Effector memory CD4-positive, alpha-beta T cell (primary cell): ENCODE measurements around the gene GREB1.

ENCODE experiments used
- DNase-seq, 3 donors: peaks; one replicate each; pipeline ENCODE4 v3.0.0-alpha.2; 2020
- H3K27ac ChIP-seq: 2 replicates; pipeline ENCODE4 v1.7.0; 2013; ENCODE audit warnings: mild to moderate bottlenecking, low read length, moderate library complexity; ENCODE audit not compliant: insufficient read depth, poor library complexity, severe bottlenecking
- H3K27me3 ChIP-seq: replicated peaks from 2 replicates; pipeline ENCODE4 v1.7.0; 2013; ENCODE audit warnings: mild to moderate bottlenecking, low read length; ENCODE audit not compliant: insufficient read depth, control insufficient read depth, poor library complexity, severe bottlenecking
- H3K36me3 ChIP-seq: 2 replicates; pipeline ENCODE4 v1.7.0; 2013; ENCODE audit warnings: mild to moderate bottlenecking, low read length, moderate library complexity; ENCODE audit not compliant: control insufficient read depth, insufficient read depth
- H3K4me1 ChIP-seq: 2 replicates; pipeline ENCODE4 v1.7.0; 2013; ENCODE audit warnings: low read length, mild to moderate bottlenecking; ENCODE audit not compliant: control insufficient read depth, insufficient read depth, poor library complexity, severe bottlenecking
- H3K4me3 ChIP-seq: 2 replicates; pipeline ENCODE4 v1.7.0; 2013; ENCODE audit warnings: low read length, low read depth, mild to moderate bottlenecking; ENCODE audit not compliant: insufficient read depth, poor library complexity, severe bottlenecking
- H3K9me3 ChIP-seq: 2 replicates; pipeline ENCODE4 v1.7.0; 2013; ENCODE audit warnings: mild to moderate bottlenecking, low read length, moderate library complexity; ENCODE audit not compliant: control insufficient read depth

Gene GREB1

DNA sequence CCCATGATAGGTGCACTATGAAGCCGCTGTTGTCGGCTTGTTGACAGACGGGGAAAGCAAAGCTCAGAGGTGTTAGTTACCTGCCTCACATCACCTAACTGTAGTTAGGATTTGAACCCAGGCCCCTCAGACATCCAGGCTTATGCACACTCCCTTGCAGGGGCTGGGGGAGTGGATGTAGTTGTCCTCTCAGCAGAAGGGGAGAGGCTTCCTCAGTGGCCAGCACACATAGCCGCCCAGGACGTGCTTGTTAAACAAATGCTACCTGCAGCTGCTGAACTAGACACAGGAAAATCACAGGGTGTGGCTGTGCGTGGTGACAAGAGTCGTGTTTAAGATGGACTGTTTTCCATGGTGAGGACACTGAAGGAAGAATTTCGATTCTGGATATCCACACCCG lies 39.2 kb downstream of the GREB1 start:
- H3K27ac ChIP-seq = no peak overlapping the region
- no peak for DNase-seq

DNA sequence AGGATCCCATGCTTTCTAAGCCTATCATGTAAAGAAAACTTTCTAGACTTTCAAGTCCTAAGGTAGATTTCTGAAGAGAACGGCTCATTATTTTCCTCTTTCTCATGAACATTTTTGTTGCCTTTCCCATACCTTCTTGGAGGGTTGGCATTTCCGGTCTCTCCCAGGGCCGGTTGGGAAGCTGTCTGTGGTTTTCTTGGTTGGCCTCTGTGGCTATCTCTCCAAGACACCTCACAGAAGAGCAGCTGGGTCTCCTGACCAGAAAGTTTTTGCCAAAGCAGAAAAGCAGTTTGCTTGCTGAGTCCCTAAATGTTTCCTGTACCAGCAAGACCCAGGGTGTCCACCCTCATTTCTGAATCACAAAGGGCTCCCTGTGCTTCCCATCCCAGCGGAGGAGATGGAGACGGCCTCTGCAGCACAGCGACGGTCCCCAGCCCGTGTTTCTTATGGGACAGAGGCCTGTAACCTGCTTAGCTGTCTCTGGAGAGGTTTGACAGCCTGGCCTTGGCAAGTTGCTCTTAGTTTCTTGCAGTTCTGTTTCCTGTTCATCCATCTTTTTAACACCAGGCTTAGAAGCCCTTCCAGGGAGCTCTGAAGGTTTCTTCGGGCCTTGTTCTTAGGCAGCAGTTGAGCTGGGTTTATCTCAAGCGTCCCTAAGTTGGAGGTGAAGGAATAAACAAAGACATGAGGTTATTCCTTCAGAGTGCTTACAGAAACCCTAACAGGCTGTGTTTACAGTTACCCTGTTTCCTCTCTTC lies 39.8 kb downstream of the GREB1 start:
- H3K4me3 ChIP-seq = no peak overlapping the region
- no peaks in the 10 kb centered on the region for H3K9me3 ChIP-seq
- H3K4me1 ChIP-seq = no peaks in the 10 kb centered on the region
- H3K27ac ChIP-seq = no peak overlapping the region
- no peak for DNase-seq
- no peaks in the 10 kb centered on the region for H3K27me3 ChIP-seq
- no peaks in the 10 kb centered on the region for H3K36me3 ChIP-seq

More for the DNA sequence above, 39.2 kb downstream of the GREB1 start:
- Histone ChIP-seq H3K4me1 (no peaks in the 10 kb centered on the region), H3K9me3 (no peaks in the 10 kb centered on the region), H3K36me3 (no peaks in the 10 kb centered on the region), H3K4me3 (no peak overlapping the region), H3K27me3 (no peaks in the 10 kb centered on the region)

DNA sequence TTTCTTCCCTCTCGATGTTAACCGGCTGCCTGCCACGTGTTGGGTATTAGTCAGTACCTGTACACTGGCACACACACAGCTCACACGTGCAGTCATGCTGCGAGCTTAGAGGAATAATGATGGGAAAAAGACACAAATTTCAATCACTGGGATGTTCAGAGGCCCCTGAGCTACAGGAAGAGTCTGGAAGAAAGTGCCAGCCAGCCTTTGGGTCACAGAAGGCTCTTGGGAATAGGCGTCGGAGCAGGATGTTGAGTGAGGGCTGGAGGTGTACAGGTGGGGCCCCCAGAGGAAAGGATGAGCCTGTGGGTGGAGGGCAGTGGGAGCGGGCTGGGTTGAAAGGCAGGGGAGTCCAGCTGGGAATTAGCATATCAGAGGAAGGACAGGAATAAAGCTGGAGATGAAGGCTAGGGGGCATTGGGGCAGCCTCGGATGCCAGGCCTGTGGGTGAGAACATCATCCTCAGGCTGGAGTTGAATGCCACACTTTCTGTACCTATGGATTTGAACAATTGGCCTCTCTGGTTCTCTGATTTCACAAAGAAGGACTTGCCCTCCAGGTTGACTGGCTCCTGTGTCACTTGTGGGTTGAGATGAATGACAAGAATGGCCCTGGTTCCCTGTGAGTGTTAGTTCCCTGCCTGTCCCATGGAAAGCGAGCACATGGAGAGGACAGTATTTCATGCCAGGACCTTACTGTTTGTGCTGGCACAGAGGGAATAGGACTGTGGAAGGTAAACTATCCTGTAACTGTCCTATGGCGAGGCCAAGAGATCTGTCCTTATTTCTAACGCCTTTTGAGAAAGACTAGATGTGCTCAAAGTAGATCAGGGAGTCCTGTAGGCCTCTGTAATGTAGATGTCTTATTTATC lies 40.6 kb downstream of the GREB1 start:
- no peak for DNase-seq
- H3K4me3 ChIP-seq = no peak overlapping the region
- no peaks in the 10 kb centered on the region for H3K27me3 ChIP-seq
- no peaks in the 10 kb centered on the region for H3K9me3 ChIP-seq
- no peaks in the 10 kb centered on the region for H3K36me3 ChIP-seq
- no peak overlapping the region for H3K27ac ChIP-seq
- no peaks in the 10 kb centered on the region for H3K4me1 ChIP-seq

DNA sequence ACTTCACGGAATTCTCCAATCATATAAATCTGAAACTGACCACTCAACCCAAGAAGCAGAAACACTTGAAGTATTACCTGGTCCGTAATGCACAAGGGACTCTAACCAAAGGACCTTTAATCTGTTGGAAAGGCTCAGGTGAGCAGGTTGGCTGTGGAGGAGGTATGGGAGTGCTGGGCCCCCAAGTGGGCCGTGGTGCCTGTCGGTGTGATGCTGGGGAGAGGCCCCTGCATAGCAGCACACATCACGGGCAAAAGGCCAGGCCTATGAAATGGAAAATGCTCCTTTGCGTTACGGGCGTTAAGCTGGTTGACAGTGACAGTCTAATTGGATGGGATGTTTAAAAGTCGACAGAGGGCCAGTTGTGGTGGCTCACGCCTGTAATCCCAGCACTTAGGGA lies 42.6 kb downstream of the GREB1 start:
- DNase-seq = no peak
- Histone ChIP-seq H3K4me1 (no peaks in the 10 kb centered on the region), H3K36me3 (no peaks in the 10 kb centered on the region), H3K27ac (no peak overlapping the region), H3K9me3 (no peaks in the 10 kb centered on the region), H3K4me3 (no peak overlapping the region), H3K27me3 (no peaks in the 10 kb centered on the region)

DNA sequence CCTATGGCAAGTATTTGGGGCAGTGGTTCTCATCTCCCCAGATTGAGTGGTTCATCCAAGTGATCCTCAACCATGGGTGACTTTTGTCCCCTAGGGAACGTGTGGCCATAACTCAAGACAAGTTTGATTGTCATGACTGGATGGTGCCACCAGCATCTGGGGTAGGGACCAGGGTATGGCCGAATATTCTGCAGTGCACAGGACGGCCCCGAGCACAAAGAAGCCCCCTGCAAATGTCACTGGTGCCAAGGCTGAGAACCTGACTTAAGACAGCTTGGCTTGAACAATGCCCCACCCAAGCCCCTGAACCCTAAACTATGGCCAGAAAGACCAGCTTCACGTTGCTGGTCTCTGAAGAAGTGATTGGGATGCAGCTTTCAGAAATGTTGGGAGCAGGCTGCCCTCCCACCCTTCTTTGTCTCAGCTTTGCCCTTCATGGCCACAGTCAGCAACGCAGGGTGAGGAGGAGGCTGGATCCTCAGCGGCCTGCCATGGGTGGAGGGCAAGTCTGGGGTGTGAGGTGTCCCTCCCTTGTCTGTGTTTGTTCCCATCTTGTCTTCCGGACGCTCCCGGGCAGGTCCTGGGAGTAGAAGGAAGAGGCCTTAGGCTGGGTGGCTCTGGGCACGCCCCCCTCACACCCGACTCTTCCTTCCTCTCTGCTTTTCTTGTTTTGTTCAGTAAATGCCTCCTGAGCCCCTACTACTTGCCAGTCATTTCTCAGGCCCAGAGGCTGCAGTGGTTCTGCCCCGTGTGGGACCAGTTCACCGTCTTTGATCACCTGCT lies 43.4 kb downstream of the GREB1 start:
- no peak for DNase-seq
- Histone ChIP-seq H3K36me3 (no peaks in the 10 kb centered on the region), H3K4me3 (no peak overlapping the region), H3K27ac (no peak overlapping the region), H3K27me3 (no peaks in the 10 kb centered on the region), H3K4me1 (no peaks in the 10 kb centered on the region), H3K9me3 (no peaks in the 10 kb centered on the region)

DNA sequence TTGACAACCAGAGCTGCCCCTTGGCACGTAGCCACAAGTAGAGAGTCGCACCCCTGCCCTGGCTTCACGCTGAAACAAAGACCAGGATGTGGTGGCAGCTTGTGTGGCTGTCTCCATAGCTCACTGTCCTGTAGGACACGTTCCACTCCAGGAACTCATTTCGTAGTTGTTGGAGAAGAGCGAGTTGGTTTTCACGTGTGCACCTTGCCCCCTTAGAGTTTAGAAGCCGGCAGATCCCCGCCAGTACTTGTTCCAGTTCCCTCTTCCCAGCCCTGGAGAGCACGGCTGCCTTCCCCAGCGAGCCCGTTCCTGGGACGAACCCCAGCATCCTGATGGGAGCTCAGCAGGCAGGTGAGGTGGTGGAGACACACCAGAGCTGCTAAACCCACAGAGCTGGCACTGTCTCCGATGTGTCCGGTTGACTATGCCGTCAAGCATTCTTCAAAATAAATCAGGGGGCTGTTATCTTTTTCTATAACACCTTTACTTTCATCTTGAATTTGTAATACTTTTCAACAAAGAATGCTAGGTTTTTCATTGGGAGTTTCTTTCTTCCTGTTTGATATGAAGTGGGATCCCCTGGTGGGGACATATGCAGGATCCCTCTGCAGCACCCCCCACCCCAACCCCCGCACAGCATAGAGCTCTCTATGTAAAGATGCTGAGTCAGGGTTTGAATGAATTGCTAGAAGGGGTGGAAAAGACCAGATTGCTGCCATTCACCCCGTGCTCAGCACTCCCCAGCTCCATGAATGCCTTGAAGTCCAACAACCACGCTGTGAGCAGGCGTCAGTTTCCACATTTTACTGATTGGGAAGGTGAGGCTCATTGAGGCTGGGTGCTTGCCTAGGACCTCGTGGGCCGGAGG lies 44.5 kb downstream of the GREB1 start:
- DNase-seq = no peak
- Histone ChIP-seq H3K27me3 (no peaks in the 10 kb centered on the region), H3K27ac (no peak overlapping the region)

DNA sequence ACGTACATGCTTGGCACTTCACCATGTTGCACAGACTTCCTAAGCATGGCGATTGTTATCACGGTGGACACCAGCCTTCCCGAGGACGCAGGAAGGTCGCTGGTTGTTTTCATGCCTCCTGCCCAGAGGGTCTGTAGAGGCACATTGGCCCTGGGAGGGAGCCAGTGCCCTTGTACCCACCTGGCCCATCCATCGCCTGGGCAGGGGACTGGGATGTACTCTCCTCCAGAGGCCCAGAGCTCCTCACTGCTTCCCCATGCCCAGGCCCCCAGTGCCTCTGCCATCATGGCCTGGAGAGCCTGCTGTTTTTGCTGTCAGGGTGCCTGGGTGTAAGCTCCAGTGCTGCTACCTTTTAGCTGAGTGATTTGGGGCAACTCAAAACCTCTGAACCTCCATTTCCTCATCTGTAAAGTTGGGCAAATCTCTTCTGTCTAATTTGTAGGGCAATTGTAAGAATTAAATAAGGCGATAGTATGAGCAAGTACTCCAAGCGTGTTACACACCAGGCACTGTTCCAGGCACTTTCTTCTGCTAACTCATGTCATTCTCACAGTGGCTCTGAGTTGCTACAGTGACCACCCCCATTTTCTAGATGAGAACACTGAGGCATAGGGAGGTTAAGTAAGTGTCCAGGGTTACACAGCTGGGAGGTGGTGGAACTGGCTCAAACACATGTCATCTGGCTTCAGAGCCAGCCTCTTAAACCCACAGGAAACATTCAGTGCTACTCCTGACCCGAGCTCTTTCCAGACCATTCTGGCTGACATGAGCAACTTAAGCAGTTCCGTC lies 45.3 kb downstream of the GREB1 start:
- no peaks in the 10 kb centered on the region for H3K27me3 ChIP-seq

More for the DNA sequence above, 44.5 kb downstream of the GREB1 start:
- Histone ChIP-seq H3K4me1 (no peaks in the 10 kb centered on the region), H3K4me3 (no peak overlapping the region), H3K36me3 (no peaks in the 10 kb centered on the region), H3K9me3 (no peaks in the 10 kb centered on the region)

DNA sequence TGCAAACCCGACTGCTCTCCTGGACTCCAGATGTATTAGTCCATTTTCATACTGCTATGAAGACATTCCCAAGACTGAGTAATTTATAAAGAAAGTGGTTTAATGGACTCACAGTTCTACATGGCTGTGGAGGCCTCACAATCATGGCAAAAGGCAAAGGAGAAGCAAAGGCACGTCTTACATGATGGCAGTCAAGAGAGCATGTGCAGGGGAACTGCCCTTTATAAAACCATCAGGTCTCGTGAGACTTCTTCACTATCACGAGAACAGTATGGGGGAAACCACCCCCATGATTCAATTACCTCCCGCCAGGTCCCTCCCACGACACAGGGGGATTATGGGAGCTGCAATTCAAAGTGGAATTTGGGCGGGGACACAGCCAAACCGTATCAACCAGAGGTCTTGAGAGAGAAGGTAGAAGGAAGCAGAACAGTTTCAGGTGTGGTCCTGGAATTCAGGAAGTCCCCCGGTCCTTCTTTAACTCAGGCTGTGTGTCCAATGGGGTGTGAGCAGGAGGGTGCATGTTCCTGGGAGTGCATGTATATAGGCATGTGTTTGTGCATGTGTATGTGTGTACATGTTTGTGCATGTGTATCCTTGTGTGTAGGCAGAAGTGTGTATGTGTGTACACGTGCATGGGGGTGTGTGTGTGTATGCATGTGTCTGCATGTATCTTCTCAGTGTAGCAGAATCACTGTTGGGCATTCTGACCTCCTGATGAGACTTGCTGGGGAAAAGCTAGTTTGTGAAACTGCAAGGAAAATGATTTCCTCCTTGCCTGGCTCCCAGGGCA lies 46.2 kb downstream of the GREB1 start:
- no peaks in the 10 kb centered on the region for H3K4me1 ChIP-seq
- H3K4me3 ChIP-seq = no peak overlapping the region
- no peak overlapping the region for H3K27ac ChIP-seq
- DNase-seq = no peak
- no peaks in the 10 kb centered on the region for H3K36me3 ChIP-seq
- H3K9me3 ChIP-seq = no peaks in the 10 kb centered on the region
- no peaks in the 10 kb centered on the region for H3K27me3 ChIP-seq

More for the DNA sequence above, 45.3 kb downstream of the GREB1 start:
- Histone ChIP-seq H3K4me1 (no peaks in the 10 kb centered on the region), H3K36me3 (no peaks in the 10 kb centered on the region), H3K4me3 (no peak overlapping the region), H3K27ac (no peak overlapping the region), H3K9me3 (no peaks in the 10 kb centered on the region)
- DNase-seq = no peak
